ENCODE results near the gene ZNF136.

ZNF136 gene

GRCh38 chr19:12162882-12163806 lies at the start of gene ZNF136:
Gene ZNF136, plus strand, starts transcription at chr19:12163096. Its CDS starts 108 bp downstream, at chr19:12163204.
- peak; percentile 79 to 83 for DNase-seq (ENCODE audit: low read depth in 1 of 2, low spot score in 1 of 2)

GRCh38 chr19:12113121-12113520 lies 49.8 kb upstream of the ZNF136 start:
- no peak for DNase-seq (ENCODE audit: low read depth in 1 of 2, low spot score in 1 of 2)

GRCh38 chr19:12117201-12117970 lies 45.5 kb upstream of the ZNF136 start:
- DNase-seq (ENCODE audit: low read depth in 1 of 2, low spot score in 1 of 2): no peak

- DNase-seq (ENCODE audit: low read depth in 1 of 2, low spot score in 1 of 2): no peak
Observed at GRCh38 chr19:12126707-12127106, 36.2 kb upstream of the ZNF136 start.

- no peak for DNase-seq (ENCODE audit: low read depth in 1 of 2, low spot score in 1 of 2)
Observed at GRCh38 chr19:12133069-12133468, 29.8 kb upstream of the ZNF136 start.

- DNase-seq (ENCODE audit: low read depth in 1 of 2, low spot score in 1 of 2): peak in 1 of 2 donors; percentile 2
Observed at GRCh38 chr19:12137221-12137940, 25.5 kb upstream of the ZNF136 start.

- no peak for DNase-seq (ENCODE audit: low read depth in 1 of 2, low spot score in 1 of 2)
Observed at GRCh38 chr19:12139269-12139668, 23.6 kb upstream of the ZNF136 start.

GRCh38 chr19:12139885-12140544 lies 22.9 kb upstream of the ZNF136 start, which contains the start of gene ZNF20:
Gene ZNF20, minus strand, starts transcription at chr19:12140350. Its CDS starts 168 bp downstream, at chr19:12140182.
- DNase-seq (ENCODE audit: low read depth in 1 of 2, low spot score in 1 of 2): peak; percentile 74 to 84

- peak; percentile 66 to 74 for DNase-seq (ENCODE audit: low read depth in 1 of 2, low spot score in 1 of 2)
Observed at GRCh38 chr19:12140545-12141404, 22.1 kb upstream of the ZNF136 start.

- DNase-seq (ENCODE audit: low read depth in 1 of 2, low spot score in 1 of 2): no peak
Observed at GRCh38 chr19:12141405-12141736, 21.5 kb upstream of the ZNF136 start.

GRCh38 chr19:12145348-12145747 lies 17.5 kb upstream of the ZNF136 start:
- DNase-seq (ENCODE audit: low read depth in 1 of 2, low spot score in 1 of 2): no peak

GRCh38 chr19:12155324-12155860 lies 7.5 kb upstream of the ZNF136 start:
- DNase-seq (ENCODE audit: low read depth in 1 of 2, low spot score in 1 of 2): no peak

- DNase-seq (ENCODE audit: low read depth in 1 of 2, low spot score in 1 of 2): no peak
Observed at GRCh38 chr19:12156223-12157058, 6.5 kb upstream of the ZNF136 start, which contains the start of gene ZNF625. Gene ZNF625, minus strand, starts transcription at chr19:12156734. Its CDS starts 176 bp downstream, at chr19:12156558.

GRCh38 chr19:12159773-12160414 lies 3.0 kb upstream of the ZNF136 start:
- DNase-seq (ENCODE audit: low read depth in 1 of 2, low spot score in 1 of 2): no peak

GRCh38 chr19:12162513-12162881 lies 399 bp upstream of the ZNF136 start:
- DNase-seq (ENCODE audit: low read depth in 1 of 2, low spot score in 1 of 2): no peak

GRCh38 chr19:12163826-12164225 lies 930 bp downstream of the ZNF136 start:
- DNase-seq (ENCODE audit: low read depth in 1 of 2, low spot score in 1 of 2): no peak

GRCh38 chr19:12166626-12167025 lies 3.7 kb downstream of the ZNF136 start:
- no peak for DNase-seq (ENCODE audit: low read depth in 1 of 2, low spot score in 1 of 2)

- no peak for DNase-seq (ENCODE audit: low read depth in 1 of 2, low spot score in 1 of 2)
Observed at GRCh38 chr19:12180377-12180776, 17.5 kb downstream of the ZNF136 start.

Measured in stimulated activated CD4-positive, alpha-beta T cell treated with anti-CD3 and anti-CD28 coated beads, Interleukin-15, amount 100 ng/mL, for 1 hour (primary cell).